ENCODE measurements around the gene GASK1A.

GASK1A gene

GRCh38 chr3:43001556-43002121 lies 22.5 kb downstream of the GASK1A start:
- DNase-seq: no peak
- Mint-ChIP-seq H3K36me3 (ENCODE audit: low read depth) (no peaks in the 10 kb centered on the region), H3K4me1 (no peaks in the 10 kb centered on the region), H3K4me3 (no peak overlapping the region), H3K27me3 (ENCODE audit: low read depth, poor library complexity) (peaks cover 3% of the 10 kb centered on the region), H3K27ac (peak overlapping the region; percentile 36), H3K9me3 (no peaks in the 10 kb centered on the region)
- no peak for TF ChIP-seq CTCF (IDR thresholded peaks at IDR 0.05)

- Mint-ChIP-seq H3K4me3 (no peak overlapping the region), H3K36me3 (ENCODE audit: low read depth) (no peaks in the 10 kb centered on the region), H3K9me3 (no peaks in the 10 kb centered on the region), H3K27me3 (ENCODE audit: low read depth, poor library complexity) (peaks cover 9% of the 10 kb centered on the region), H3K27ac (no peak overlapping the region), H3K4me1 (no peaks in the 10 kb centered on the region)
- no peak for DNase-seq
- TF ChIP-seq CTCF (IDR thresholded peaks at IDR 0.05): no peak
Observed at GRCh38 chr3:43004282-43004681, 25.2 kb downstream of the GASK1A start.

GRCh38 chr3:43005253-43005652 lies 26.1 kb downstream of the GASK1A start:
- Mint-ChIP-seq H3K27ac (no peak overlapping the region), H3K27me3 (ENCODE audit: low read depth, poor library complexity) (peaks cover 9% of the 10 kb centered on the region), H3K9me3 (no peaks in the 10 kb centered on the region), H3K4me1 (no peaks in the 10 kb centered on the region), H3K4me3 (no peak overlapping the region), H3K36me3 (ENCODE audit: low read depth) (no peaks in the 10 kb centered on the region)
- DNase-seq: no peak
- no peak for TF ChIP-seq CTCF (IDR thresholded peaks at IDR 0.05)

- H3K36me3 Mint-ChIP-seq (ENCODE audit: low read depth): no peaks in the 10 kb centered on the region
- no peak for DNase-seq
- H3K9me3 Mint-ChIP-seq: no peaks in the 10 kb centered on the region
- H3K4me3 Mint-ChIP-seq: no peak overlapping the region
- H3K27ac Mint-ChIP-seq: no peak overlapping the region
- peaks cover 9% of the 10 kb centered on the region for H3K27me3 Mint-ChIP-seq (ENCODE audit: low read depth, poor library complexity)
- no peaks in the 10 kb centered on the region for H3K4me1 Mint-ChIP-seq
- TF ChIP-seq CTCF (IDR thresholded peaks at IDR 0.05): no peak
Observed at GRCh38 chr3:43005981-43006380, 26.9 kb downstream of the GASK1A start.

GRCh38 chr3:43006825-43007224 lies 27.7 kb downstream of the GASK1A start:
- Mint-ChIP-seq H3K9me3 (no peaks in the 10 kb centered on the region), H3K4me3 (no peak overlapping the region), H3K4me1 (no peaks in the 10 kb centered on the region), H3K27me3 (ENCODE audit: low read depth, poor library complexity) (peaks cover 9% of the 10 kb centered on the region), H3K36me3 (ENCODE audit: low read depth) (no peaks in the 10 kb centered on the region), H3K27ac (no peak overlapping the region)
- no peak for TF ChIP-seq CTCF (IDR thresholded peaks at IDR 0.05)
- DNase-seq: no peak

- Mint-ChIP-seq H3K9me3 (no peaks in the 10 kb centered on the region), H3K27me3 (ENCODE audit: low read depth, poor library complexity) (peaks cover 6% of the 10 kb centered on the region), H3K4me3 (no peak overlapping the region), H3K27ac (no peak overlapping the region), H3K4me1 (no peaks in the 10 kb centered on the region), H3K36me3 (ENCODE audit: low read depth) (no peaks in the 10 kb centered on the region)
- no peak for TF ChIP-seq CTCF (IDR thresholded peaks at IDR 0.05)
- DNase-seq: no peak
Observed at GRCh38 chr3:43009547-43009946, 30.4 kb downstream of the GASK1A start.

Data from nephron progenitor cell (in vitro differentiated cells).